Stimulated activated naive CD8-positive, alpha-beta T cell treated with anti-CD3 and anti-CD28 coated beads, Interleukin-15, Interleukin-2, amounts not matched to agents 100 ng/mL and 50 ng/mL, for 24 hours (primary cell): Measurements from ENCODE around the gene ZNF628.
"Not testable (repeated sequence)": the region's sequence is repeated elsewhere in the genome, so short reads cannot be mapped to it uniquely, and the experiment has no call there.

Experiments
- H3K27ac Mint-ChIP-seq: one replicate; pipeline ENCODE4 v1.8.0; 2021; ENCODE audit warnings: mild to moderate bottlenecking, mixed read lengths
- H3K27me3 Mint-ChIP-seq: one replicate; pipeline ENCODE4 v1.8.0; 2021; ENCODE audit warnings: mixed read lengths
- H3K36me3 Mint-ChIP-seq: one replicate; pipeline ENCODE4 v1.8.0; 2021; ENCODE audit warnings: low read depth, mixed read lengths
- H3K4me1 Mint-ChIP-seq: one replicate; pipeline ENCODE4 v1.8.0; 2021; ENCODE audit warnings: low read depth, mixed read lengths
- H3K4me3 Mint-ChIP-seq: one replicate; pipeline ENCODE4 v1.8.0; 2021; ENCODE audit warnings: mild to moderate bottlenecking, mixed read lengths
- H3K9me3 Mint-ChIP-seq: one replicate; pipeline ENCODE4 v1.8.0; 2021; ENCODE audit warnings: mixed read lengths

The ZNF628 gene

DNA sequence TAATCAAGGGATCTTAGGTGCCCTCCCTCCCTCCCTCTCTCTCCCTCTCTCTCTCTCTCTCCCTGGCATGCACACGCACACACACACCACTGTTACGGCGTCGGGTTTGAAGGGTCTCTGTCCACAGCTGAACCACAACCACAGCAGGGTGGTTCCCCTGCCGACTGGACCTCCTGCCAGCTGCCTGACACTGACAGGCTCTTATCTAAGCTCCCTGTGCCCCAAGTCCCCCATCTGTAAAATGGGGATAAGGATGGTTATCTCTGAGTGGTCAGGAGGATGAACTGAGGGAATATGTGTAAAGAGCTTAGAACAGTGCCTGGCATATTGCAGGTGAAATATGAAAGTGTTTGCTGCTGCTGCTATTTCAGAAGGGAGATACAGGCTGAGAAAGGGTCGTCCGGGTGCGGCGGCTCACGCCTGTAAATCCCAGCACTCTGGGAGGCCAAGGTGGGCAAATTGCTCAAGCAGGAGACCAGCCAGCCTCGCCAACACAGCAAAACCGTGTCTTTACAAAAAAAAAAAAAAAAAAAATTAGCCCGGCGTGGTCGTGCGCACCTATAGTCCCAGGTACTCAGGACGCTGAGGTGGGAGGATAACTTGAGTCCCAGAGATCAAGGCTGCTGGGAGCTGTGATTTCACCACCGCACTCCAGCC lies 32.5 kb upstream of the ZNF628 start:
- Mint-ChIP-seq H3K27me3 (peaks cover 58% of the 10 kb centered on the region), H3K4me1 (peaks cover 13% of the 10 kb centered on the region), H3K9me3 (no peaks in the 10 kb centered on the region), H3K4me3 (no peak overlapping the region), H3K27ac (no peak overlapping the region), H3K36me3 (peaks cover 4% of the 10 kb centered on the region)

DNA sequence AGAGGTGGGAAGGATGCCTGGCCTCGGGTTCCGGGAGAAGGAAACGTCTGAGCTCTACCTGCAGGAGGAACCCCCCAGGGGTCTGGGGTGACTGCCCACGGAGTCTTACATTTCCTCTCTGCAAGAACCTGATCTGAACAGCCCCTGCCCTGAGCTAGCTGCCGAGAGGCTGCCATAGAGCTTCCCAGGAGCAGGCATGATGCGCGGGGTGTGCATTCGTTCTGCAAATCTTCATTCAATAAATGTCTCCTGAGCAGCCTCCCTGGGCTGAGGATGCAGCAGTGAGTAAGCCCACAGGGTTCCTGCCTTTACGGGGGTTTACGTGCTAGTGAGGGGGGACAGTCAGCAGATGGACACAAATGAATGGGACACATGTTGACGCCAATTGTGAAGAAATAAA lies 31.8 kb upstream of the ZNF628 start:
- Mint-ChIP-seq H3K9me3 (no peaks in the 10 kb centered on the region), H3K4me3 (no peak overlapping the region), H3K27me3 (peaks cover 51% of the 10 kb centered on the region), H3K27ac (no peak overlapping the region), H3K4me1 (peaks cover 13% of the 10 kb centered on the region), H3K36me3 (peaks cover 4% of the 10 kb centered on the region)

DNA sequence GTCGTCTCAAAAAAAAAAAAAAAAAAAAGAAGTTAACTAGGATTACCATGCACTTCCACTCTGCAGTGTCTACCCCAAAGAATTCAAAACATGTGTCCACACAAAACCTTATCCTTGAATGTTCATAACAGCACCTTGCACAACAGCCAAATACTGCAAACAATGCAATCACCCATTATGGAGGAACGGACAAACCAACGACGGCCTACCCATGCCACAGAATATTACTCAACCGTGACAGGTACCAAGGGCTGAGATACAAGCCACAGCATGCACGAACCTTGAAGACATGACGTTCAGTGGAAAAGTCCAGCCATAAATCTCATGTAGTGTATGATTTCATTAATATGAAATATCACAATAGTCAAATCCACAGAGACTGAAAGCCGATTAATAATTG lies 30.4 kb upstream of the ZNF628 start:
- no peak overlapping the region for H3K4me3 Mint-ChIP-seq
- peaks cover under 1% of the 10 kb centered on the region for H3K36me3 Mint-ChIP-seq
- H3K27ac Mint-ChIP-seq = no peak overlapping the region
- H3K4me1 Mint-ChIP-seq = peaks cover 8% of the 10 kb centered on the region
- H3K27me3 Mint-ChIP-seq = peaks cover 48% of the 10 kb centered on the region
- no peaks in the 10 kb centered on the region for H3K9me3 Mint-ChIP-seq

DNA sequence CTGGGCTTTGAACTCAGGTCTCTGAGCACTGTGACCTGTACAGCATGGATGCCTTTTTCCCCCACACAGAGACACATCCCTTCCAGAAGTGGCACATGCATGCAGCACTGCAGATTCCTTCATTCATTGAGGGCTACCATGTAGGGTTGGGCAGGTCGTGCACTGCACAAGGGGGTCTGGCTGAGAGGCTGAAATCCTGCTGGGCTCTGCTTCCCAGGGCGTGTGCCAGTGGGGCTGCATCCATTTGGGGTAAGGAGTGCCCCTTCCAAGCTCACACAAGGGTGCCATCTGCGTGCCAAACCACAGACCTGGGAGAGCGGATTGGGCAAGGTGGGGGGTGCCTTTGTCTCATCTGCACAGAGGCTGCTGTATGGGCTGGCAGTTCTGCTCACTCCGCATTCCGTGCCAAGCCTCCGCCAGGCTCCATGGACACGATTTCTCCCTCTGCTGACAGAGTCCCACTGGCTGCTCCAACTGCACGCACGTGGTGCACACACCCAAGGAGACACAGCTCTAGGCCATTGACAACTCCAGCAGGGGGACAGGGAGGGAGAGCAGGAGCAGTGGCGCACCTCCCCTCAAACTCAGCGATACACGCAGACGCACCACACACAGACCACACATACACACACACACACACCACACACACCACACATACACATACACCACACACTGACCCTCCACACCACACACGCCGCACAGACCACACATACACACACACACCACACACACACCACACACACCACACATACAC lies 28.8 kb upstream of the ZNF628 start:
- no peaks in the 10 kb centered on the region for H3K9me3 Mint-ChIP-seq
- no peak overlapping the region for H3K27ac Mint-ChIP-seq
- peaks cover 4% of the 10 kb centered on the region for H3K4me1 Mint-ChIP-seq
- H3K36me3 Mint-ChIP-seq = no peaks in the 10 kb centered on the region
- H3K4me3 Mint-ChIP-seq = no peak overlapping the region
- H3K27me3 Mint-ChIP-seq = peaks cover 43% of the 10 kb centered on the region

DNA sequence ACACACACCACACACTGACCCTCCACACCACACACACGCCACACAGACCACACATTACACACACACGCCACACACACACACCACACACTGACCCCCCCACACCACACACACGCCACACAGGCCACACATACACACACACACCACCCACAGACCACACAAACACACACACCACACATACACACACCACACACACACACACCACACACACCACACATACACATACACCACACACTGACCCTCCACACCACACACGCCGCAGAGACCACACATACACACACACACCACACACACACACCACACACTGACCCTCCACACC lies 28.3 kb upstream of the ZNF628 start:
- H3K4me1 Mint-ChIP-seq, H3K27ac Mint-ChIP-seq, H3K9me3 Mint-ChIP-seq, H3K4me3 Mint-ChIP-seq, H3K36me3 Mint-ChIP-seq: not testable (repeated sequence)
- H3K27me3 Mint-ChIP-seq = peaks cover 39% of the 10 kb centered on the region

DNA sequence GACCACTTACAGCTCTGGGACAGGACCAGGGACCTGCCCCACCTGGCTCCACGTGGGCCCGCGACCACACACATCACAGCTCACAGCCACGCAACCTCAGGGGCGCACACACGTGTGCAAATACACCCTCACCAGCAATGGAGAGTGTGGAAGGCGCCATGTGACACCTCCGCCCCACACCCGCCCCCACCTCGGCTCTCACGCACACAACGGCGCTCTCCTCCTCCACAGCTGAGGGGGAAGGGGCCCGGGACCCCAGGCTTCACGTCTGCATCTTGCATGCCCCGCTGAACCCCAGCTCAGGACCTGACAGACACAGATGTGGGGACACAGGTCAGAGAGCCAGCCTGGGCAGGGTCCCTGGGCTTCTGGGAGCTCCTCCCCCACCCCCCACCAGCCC lies 26.9 kb upstream of the ZNF628 start:
- no peak overlapping the region for H3K27ac Mint-ChIP-seq

DNA sequence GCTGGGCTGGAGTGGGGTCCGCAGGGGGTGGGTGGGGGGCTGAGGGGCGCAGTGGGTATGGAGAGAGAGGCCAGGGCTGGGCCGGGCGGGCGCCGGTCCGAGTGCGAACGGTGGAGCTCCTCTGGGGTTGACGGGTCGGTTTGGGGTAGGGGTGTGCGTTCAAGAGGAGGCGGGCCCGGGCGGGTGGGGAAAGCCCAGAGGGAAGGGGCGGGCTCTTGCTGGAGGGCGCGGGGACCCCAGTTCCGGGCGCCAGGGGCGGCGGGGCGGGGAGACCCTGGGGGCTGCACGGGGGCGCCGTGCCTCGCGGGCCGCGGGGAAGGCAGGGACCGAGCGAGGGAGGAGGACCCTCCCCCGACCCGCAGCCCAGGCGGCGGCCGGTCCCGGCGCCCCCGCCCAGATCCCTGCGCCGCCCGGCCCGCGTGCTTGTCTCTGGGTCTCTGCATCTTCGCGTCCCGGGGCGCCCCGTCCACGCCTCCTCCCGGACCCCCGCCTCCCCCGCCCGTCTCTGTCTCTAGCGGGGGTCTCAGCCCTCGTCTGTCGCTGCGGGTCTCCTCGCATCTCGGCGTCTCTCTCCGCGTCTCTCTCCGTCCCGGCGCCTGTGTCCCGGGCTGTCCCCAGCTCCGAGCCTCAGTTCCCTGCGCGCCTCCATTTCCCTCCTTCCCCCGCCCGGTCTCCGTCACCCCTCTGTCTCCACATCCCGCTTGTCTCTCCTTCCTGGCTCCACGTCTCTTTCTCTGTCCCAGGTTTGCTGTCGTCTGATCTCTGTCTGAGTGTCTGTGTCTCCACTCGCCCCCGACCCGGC lies 25.1 kb upstream of the ZNF628 start:
- peaks cover 9% of the 10 kb centered on the region for H3K4me1 Mint-ChIP-seq
- peaks cover 23% of the 10 kb centered on the region for H3K27me3 Mint-ChIP-seq
- H3K27ac Mint-ChIP-seq = peak overlapping the region; percentile 40
- H3K4me3 Mint-ChIP-seq = peak overlapping the region; percentile 55
- H3K36me3 Mint-ChIP-seq = peaks cover 11% of the 10 kb centered on the region
- H3K9me3 Mint-ChIP-seq = no peaks in the 10 kb centered on the region

More for the DNA sequence above, 26.9 kb upstream of the ZNF628 start:
- Mint-ChIP-seq H3K4me3 (no peak overlapping the region), H3K36me3 (peaks cover 11% of the 10 kb centered on the region), H3K9me3 (no peaks in the 10 kb centered on the region), H3K27me3 (peaks cover 36% of the 10 kb centered on the region), H3K4me1 (peaks cover 9% of the 10 kb centered on the region)

DNA sequence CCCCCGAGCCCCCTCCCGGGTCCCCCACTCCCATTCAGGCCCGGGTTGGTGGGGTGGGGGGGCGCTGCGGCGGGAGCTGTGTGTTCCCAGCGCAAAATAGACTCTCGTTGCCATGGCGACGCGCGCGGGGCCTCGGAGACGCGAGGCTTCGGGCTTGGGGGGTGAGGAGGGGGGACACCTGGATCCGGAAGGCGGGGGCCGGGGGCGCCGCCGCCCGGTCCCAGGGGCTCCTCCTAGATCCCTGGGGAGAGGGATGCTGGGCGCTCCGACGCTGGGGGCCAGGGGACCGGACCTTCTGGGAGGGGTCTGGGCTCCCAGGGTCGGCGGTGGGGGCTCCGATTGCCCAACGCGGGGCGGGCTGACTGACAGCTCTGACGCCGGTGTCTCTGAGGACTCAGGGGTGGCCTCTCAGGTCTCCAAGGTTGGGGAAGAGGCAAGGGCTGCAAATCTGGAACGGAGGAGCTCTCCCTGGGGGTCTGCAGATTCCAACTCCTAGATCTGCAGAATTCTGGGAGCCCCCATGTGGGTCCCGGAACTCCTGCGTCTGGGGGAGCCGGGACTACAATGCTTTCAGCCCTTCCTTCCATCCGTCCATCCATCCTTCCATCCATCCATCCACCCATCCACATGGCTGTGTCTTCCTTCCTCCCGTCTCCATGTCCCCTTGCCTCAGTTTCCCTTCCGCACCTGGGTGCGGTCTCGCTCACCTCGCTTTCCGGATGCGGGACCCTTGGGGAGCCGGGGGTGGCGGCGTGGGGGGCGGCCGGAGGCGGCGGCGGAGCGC lies 24.3 kb upstream of the ZNF628 start:
- Mint-ChIP-seq H3K4me3 (peak overlapping the region; percentile 55), H3K4me1 (peaks cover 9% of the 10 kb centered on the region), H3K27ac (no peak overlapping the region), H3K27me3 (peaks cover 23% of the 10 kb centered on the region), H3K9me3 (no peaks in the 10 kb centered on the region), H3K36me3 (peaks cover 11% of the 10 kb centered on the region)

DNA sequence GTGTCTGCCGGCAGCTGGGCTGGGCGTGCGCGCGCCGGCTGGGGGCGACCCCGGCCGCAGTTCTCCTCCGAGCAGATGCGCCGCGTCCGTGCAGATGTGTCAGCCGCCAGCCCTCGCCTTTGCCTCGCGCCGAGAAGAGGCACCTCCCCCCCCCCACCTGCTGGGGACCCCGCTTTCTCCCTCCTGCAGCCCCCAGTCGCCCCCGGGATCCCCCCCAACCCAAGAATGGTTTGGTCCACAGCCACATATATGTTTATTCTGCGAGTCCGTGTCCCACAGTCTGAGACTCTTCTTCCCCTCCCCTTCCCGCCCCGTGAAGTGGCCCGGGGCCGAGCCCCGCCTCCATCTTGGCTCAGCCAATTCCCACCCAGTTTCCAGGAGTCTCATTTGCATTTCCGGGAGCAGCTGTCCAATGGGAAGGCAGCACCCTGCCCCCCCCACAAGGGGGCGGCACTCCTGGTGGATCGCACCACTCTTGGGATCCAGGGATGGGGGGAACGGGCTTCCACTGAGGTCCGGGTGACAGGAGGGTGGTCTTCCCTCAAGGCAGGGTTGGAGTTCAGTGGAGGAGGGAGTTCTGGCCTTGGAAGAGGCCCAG lies 23.6 kb upstream of the ZNF628 start:
- Mint-ChIP-seq H3K9me3 (no peaks in the 10 kb centered on the region), H3K27ac (no peak overlapping the region), H3K4me3 (no peak overlapping the region), H3K36me3 (peaks cover 11% of the 10 kb centered on the region), H3K27me3 (peaks cover 23% of the 10 kb centered on the region), H3K4me1 (peaks cover 9% of the 10 kb centered on the region)

DNA sequence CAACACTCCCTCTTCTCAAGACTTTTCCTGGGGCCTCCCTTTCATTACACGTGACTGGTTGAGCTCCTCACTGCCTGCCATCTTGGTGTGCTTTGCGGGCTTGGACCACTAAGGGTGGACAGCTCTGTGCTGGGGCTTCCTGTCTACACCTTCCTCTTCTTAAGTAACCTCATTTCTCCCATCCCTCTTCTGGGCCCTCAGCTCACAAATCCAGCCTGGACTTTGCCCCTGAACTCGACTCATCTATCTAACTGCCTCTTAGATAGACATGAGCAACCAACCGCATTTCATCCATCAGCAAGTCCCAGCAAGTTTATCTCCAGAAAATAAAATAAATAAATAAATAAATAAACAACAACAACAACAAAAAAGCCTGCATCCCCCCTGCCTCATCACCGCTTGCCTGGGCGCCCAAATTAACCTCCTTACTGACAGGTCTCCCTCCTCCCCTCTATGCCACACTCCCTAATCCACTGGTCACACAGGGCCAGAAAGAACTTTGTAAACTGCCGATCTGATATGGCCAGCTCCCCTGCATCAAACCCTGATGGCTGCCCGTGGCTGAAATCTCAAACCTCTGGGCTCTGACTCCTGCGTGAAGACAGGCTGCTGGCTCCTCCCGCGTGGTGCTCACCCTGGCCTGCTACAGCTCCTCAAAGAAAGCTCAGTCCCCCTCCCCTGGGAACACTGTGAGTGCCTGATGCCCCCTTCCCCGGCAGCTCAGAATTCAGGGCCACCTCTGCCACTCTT lies 22.7 kb upstream of the ZNF628 start:
- H3K36me3 Mint-ChIP-seq = peaks cover 11% of the 10 kb centered on the region
- no peak overlapping the region for H3K27ac Mint-ChIP-seq
- no peak overlapping the region for H3K4me3 Mint-ChIP-seq
- no peaks in the 10 kb centered on the region for H3K9me3 Mint-ChIP-seq
- H3K27me3 Mint-ChIP-seq = peaks cover 23% of the 10 kb centered on the region
- H3K4me1 Mint-ChIP-seq = peaks cover 9% of the 10 kb centered on the region

DNA sequence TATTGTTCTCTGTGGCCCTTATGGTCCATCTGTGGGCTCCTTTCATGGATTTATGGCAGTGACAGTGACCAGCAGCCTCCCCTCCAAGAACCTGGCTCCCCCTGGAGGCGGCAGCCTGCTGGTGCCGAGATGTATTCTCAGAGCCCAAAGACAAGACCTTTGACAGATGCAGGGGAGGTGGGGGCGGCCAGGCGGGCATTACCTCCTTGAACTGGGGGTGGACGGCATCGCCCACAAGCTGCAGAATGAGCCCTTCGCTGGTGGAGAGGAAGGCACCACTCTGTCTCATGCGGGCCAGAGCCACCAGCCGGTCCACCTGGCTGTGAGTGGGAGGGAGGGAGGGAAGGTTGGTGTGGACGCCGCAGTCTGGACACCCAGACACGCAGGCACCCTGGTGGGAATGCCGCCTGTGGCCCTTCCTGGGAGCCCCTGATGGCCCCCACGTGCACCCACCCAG lies 21.6 kb upstream of the ZNF628 start:
- Mint-ChIP-seq H3K9me3 (no peaks in the 10 kb centered on the region), H3K27ac (no peak overlapping the region), H3K4me1 (peaks cover 10% of the 10 kb centered on the region), H3K36me3 (peaks cover 11% of the 10 kb centered on the region), H3K27me3 (peaks cover 23% of the 10 kb centered on the region), H3K4me3 (no peak overlapping the region)

DNA sequence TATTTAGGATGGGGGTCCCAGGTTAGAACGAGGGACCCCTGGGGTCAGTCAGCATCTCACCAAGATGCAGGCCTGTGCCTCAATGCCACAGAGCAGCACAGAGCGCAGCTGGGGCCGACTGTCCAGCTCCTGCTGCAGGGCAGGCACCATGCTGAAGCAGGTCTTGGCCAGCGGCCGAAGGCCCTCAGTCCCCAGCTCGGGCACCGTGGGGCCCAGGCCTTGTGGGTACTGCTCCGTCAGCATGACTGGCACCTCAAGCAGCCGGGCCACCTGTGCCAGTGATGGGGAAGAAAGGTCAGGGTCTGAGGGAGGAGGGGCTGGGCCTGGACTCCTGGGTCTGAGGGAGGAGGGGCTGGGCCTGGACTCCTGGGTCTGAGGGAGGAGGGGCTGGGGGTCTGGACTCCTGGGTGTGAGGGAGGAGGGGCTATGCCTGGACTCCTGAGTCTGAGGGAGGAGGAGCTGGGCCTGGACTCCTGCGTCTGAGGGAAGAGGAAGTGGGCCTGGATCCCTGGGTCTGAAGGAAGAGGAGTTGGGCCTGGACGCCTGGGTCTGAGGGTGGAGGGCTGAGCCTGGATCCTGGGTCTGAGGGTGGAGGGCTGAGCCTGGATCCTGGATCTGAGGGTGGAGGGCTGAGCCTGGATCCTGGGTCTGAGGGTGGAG lies 20.7 kb upstream of the ZNF628 start:
- peaks cover 19% of the 10 kb centered on the region for H3K4me1 Mint-ChIP-seq
- H3K27me3 Mint-ChIP-seq = peaks cover 19% of the 10 kb centered on the region
- H3K27ac Mint-ChIP-seq = no peak overlapping the region
- no peak overlapping the region for H3K4me3 Mint-ChIP-seq
- H3K36me3 Mint-ChIP-seq = peaks cover 11% of the 10 kb centered on the region
- H3K9me3 Mint-ChIP-seq = no peaks in the 10 kb centered on the region

DNA sequence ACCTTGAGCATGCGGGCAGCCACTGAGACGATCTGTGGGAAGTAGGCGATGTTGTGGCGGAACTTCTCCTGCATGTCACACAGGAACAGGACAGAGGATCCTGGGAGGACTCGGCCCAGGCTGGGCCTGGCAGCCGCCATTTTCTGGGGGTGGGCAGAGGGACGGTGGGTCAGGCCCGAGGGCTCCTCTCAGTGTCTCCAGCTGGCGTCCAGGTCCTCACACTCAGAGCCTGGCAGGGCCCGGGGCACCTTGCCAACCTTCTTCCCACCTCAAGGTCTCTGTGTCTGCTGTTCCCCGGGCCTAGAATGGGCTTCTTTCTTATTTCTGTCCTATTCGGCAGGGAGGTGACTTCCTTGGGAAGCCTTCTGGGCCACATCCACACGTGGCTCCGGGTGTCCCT lies 20.1 kb upstream of the ZNF628 start:
- Mint-ChIP-seq H3K4me3 (no peak overlapping the region), H3K27ac (no peak overlapping the region), H3K27me3 (peaks cover 15% of the 10 kb centered on the region), H3K9me3 (no peaks in the 10 kb centered on the region), H3K36me3 (peaks cover 11% of the 10 kb centered on the region), H3K4me1 (peaks cover 22% of the 10 kb centered on the region)
